HepG2 (cell line): ENCODE results near the gene MTA2. TPM values are rescaled to one million over a fixed set of nuclear protein-coding genes. Genes with fewer than 3 reads are reported as not detected.
A peak's percentile ranks its signal among the peaks of the same experiment; 100 is the strongest.

Experiments used
- ATAC-seq: fragments of 200-7000 bp; cut with Tn5 transposase; 3 replicates; pipeline ENCODE4 v1.9.1; 2020; ENCODE audit warnings: mild to moderate bottlenecking, moderate library complexity
- BruUV-seq: library from RNA; stranded (reverse); fragments of 400-500 nt; replicated peaks from 2 replicates; lab custom pipeline; 2021; lab: Mats Ljungman, UMichigan
- CTCF ChIA-PET: fragments of 300-600 bp; formaldehyde crosslinking; extraction: SDS; loops from one replicate; lab custom pipeline; 2021; ENCODE audit warnings: low total read pairs, inconsistent platforms, low intra/inter-chr PET ratio; lab: Yijun Ruan, JAX
- POLR2A ChIA-PET: fragments of 350-600 bp; sonication (Branson Sonifier 250); formaldehyde crosslinking; loops from one replicate; lab custom pipeline; 2020; ENCODE audit warnings: antibody characterized with exemption, inconsistent platforms; lab: Yijun Ruan, JAX
- DNase-seq: peaks from one replicate; pipeline ENCODE4 v3.0.0-alpha.2; 2015; ENCODE audit warnings: low spot score
- FAIRE-seq: peaks from 3 replicates; lab custom pipeline; 2011; peaks lifted over from hg19 to GRCh38; lab: Jason Lieb, UNC
- H2AFZ ChIP-seq: one replicate; pipeline ENCODE4 v1.6.1; 2011; ENCODE audit warnings: low read length, inconsistent platforms
- H3K27ac ChIP-seq: fragments of 300-600 bp; 3 replicates; pipeline ENCODE4 v1.8.0; 2011; ENCODE audit warnings: mixed run types, mild to moderate bottlenecking, mixed read lengths, low read length, inconsistent platforms; ENCODE audit not compliant: insufficient read depth; ENCODE audit errors: extremely low read length
- H3K27me3 ChIP-seq, 2 experiments: fragments of 200-600 bp in 1 of 2; 2 replicates in 1 of 2; 3 replicates in 1 of 2; pipeline versions ENCODE4 v1.6.0 to v1.8.0; 2011; ENCODE audit warnings: low read length in 2 of 2, mild to moderate bottlenecking in 2 of 2, moderate library complexity in 2 of 2, inconsistent platforms in 1 of 2; ENCODE audit not compliant: insufficient read depth in 2 of 2, control insufficient read depth in 1 of 2
- H3K36me3 ChIP-seq, 2 experiments: fragments of 200-600 bp in 1 of 2; replicated peaks in 1 of 2; 2 replicates in 1 of 2; 3 replicates in 1 of 2; pipeline versions ENCODE4 v1.5.1 to v1.8.0; 2011; ENCODE audit warnings: low read length in 2 of 2, inconsistent platforms in 1 of 2; ENCODE audit not compliant: insufficient read depth in 2 of 2, control insufficient read depth in 1 of 2
- H3K4me1 ChIP-seq: 2 replicates; pipeline ENCODE4 v1.5.1; 2012; ENCODE audit warnings: low read length, inconsistent platforms; ENCODE audit not compliant: insufficient read depth
- H3K4me2 ChIP-seq: 2 replicates; pipeline ENCODE4 v1.6.0; 2011; ENCODE audit warnings: low read depth, low read length, inconsistent platforms
- H3K4me3 ChIP-seq, 3 experiments: fragments of 200-600 bp in 1 of 3; sonication (generic), shearing (Covaris generic) in 1 of 3; replicated peaks in 1 of 3; 2 replicates each; pipeline ENCODE4 v1.5.1; 2011 to 2016; ENCODE audit warnings: low read length in 3 of 3, inconsistent platforms in 2 of 3, low read depth in 2 of 3, mild to moderate bottlenecking in 2 of 3, control low read depth in 1 of 3, mixed read lengths in 1 of 3; ENCODE audit not compliant: insufficient read depth in 1 of 3
- H3K79me2 ChIP-seq: one replicate; pipeline ENCODE4 v1.6.1; 2011; ENCODE audit warnings: low read length, inconsistent platforms; ENCODE audit not compliant: insufficient read depth
- H3K9ac ChIP-seq: 2 replicates; pipeline ENCODE4 v1.6.0; 2011; ENCODE audit warnings: mild to moderate bottlenecking, low read depth, low read length, inconsistent platforms; ENCODE audit not compliant: insufficient read depth
- H3K9me3 ChIP-seq: 2 replicates; pipeline ENCODE4 v1.5.1; 2012; ENCODE audit warnings: mild to moderate bottlenecking, low read length
- H4K20me1 ChIP-seq: 2 replicates; pipeline ENCODE4 v1.6.0; 2011; ENCODE audit warnings: inconsistent platforms, mild to moderate bottlenecking, low read length, moderate library complexity; ENCODE audit not compliant: insufficient read depth
- ISX ChIP-seq: sonication (generic); formaldehyde crosslinking; conservative IDR thresholded peaks from 2 replicates; pipeline ENCODE4 v1.5.0; 2020; ENCODE audit warnings: missing genetic modification reagents
- RBM39 ChIP-seq: fragments of 200-400 bp; formaldehyde crosslinking; IDR thresholded peaks from one replicate; pipeline ENCODE4 v1.6.1; 2018; ENCODE audit warnings: antibody characterized with exemption, mild to moderate bottlenecking, low read depth, low read length; ENCODE audit not compliant: poor library complexity, severe bottlenecking
- SIN3A ChIP-seq: IDR thresholded peaks from 2 replicates; pipeline ENCODE4 v1.6.1; 2011; ENCODE audit warnings: low read depth, mild to moderate bottlenecking, control low read depth, low read length, borderline replicate concordance
- ZNF317 ChIP-seq: sonication (generic); formaldehyde crosslinking; IDR thresholded peaks from 2 replicates; pipeline ENCODE4 v1.5.0; 2020; ENCODE audit warnings: mild to moderate bottlenecking, missing genetic modification reagents
- ZNF383 ChIP-seq: sonication (generic); formaldehyde crosslinking; IDR thresholded peaks from 2 replicates; pipeline ENCODE4 v1.4.0; 2020; ENCODE audit warnings: missing genetic modification reagents, mild to moderate bottlenecking, borderline replicate concordance
- WGBS: methylation state at CpG from one replicate; pipeline ENCODE4 v1.1.6; 2017; ENCODE audit warnings: low lambda C conversion rate; 5-methylcytosine and 5-hydroxymethylcytosine counted together
- in situ Hi-C: cut with HindIII; loops from 2 replicates; pipeline ENCODE4 v1.10.0; 2017; ENCODE audit warnings: low pct_unique_long_range_greater_than_20kb; ENCODE audit not compliant: extremely low pct_ligation_motif_present
- intact Hi-C: fragments of 100-400 bp; cut with micrococcal nuclease; formaldehyde crosslinking; loops from one replicate; pipeline ENCODE4 v1.10.0; 2022; ENCODE audit not compliant: unreplicated experiment
- polyA plus RNA-seq, 8 experiments: library from polyadenylated mRNA; depleted of rRNA in 3 of 8; stranded (reverse) in 7 of 8; unstranded in 1 of 8; fragments of >200 nt; fragmentation: Illumina TruSeq in 4 of 8; extraction: Trizol in 4 of 8; gene quantifications; 2 replicates each; pipeline versions ENCODE4 v1.2.1 to v1.2.3, GENCODE V29; 2011 to 2016; ENCODE audit warnings: low read depth in 4 of 8, missing spikeins in 1 of 8, mixed read lengths in 1 of 8; ENCODE audit not compliant: insufficient read depth in 1 of 8
- total RNA-seq, 5 experiments: library from RNA; depleted of rRNA; stranded (reverse); fragments of >200 nt; fragmentation: Illumina TruSeq; extraction: Trizol; gene quantifications; 2 replicates each; pipeline ENCODE4 v1.2.3, GENCODE V29; 2016; ENCODE audit warnings: low read depth in 1 of 5
- TF ChIP-seq, protein P1 (sequence below): IDR thresholded peaks from 2 replicates; pipeline ENCODE4 v1.6.1; 2016
- TF ChIP-seq, protein P2 (sequence below): sonication (generic); formaldehyde crosslinking; IDR thresholded peaks from 2 replicates; pipeline ENCODE4 v1.9.0; 2021; ENCODE audit warnings: mild to moderate bottlenecking, missing genetic modification reagents

The MTA2 gene
- total and polyA plus RNA-seq, 2 of the 13 experiments (the other 11 are each of a cell fraction or from before 2014, with no cell fraction given) = 14.0 to 70.0 TPM

DNA sequence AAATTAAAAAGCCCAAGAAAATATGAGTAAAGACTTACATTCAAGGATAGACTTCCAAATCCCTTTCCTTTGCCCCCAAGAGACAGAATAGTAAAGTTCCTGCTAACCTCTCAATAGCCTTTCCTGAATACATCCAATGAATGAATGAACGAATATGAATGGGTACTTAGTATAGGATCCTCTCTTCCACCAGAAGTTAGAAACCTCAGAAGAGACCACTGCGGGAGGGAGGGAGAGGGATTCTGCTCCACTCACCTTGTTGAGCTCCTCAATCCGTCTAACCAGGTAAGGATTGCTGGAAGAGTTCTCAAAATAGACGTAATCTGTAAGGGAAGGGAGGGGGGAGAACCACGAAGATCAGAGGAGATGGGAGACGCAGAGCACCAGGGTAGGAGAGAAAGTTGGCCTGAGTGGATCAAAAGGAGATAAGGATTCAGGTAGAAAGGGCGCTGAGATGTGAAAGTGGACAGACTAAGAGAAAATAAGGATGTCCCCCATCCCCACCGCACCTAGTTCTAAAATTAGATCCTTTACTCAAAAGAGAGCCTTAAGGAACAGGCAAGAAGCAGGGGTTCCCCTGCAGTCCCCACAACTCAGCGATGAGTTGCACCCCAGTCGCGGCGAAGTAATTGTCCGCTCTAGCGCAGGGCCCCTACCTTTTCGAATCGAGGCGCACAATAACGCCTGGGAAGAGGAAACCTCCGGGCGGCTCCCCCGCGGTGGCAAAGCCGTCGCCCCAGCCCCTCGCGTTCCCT is 1.1 kb downstream of the MTA2 start:
- CTCF ChIA-PET = no interaction called here

More for the DNA sequence above, 1.1 kb downstream of the MTA2 start:
- H3K4me2 ChIP-seq = peak overlapping the region; percentile 97
- H3K4me3 ChIP-seq = peak overlapping the region; percentile 91 to 94 (median 94)
- intact Hi-C loops = no loop called here
- BruUV-seq = no TSS peak
- TF ChIP-seq SIN3A (0 out of 2 replicates have a peak, but pooled peaks have one; percentile 12), RBM39 (no peak), ZNF383 (CRISPR knock-in tag) (0 out of 2 replicates have a peak, but pooled peaks have one; percentile 19), ISX (CRISPR knock-in tag) (0 out of 2 replicates have a peak, but pooled peaks have one; percentile 12), ZNF317 (CRISPR knock-in tag) (0 out of 2 replicates have a peak, but pooled peaks have one; percentile 39)
- TF ChIP-seq, protein P1, sequence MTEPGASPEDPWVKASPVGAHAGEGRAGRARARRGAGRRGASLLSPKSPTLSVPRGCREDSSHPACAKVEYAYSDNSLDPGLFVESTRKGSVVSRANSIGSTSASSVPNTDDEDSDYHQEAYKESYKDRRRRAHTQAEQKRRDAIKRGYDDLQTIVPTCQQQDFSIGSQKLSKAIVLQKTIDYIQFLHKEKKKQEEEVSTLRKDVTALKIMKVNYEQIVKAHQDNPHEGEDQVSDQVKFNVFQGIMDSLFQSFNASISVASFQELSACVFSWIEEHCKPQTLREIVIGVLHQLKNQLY (CRISPR knock-in tag) = no peak
- TF ChIP-seq, protein P2, sequence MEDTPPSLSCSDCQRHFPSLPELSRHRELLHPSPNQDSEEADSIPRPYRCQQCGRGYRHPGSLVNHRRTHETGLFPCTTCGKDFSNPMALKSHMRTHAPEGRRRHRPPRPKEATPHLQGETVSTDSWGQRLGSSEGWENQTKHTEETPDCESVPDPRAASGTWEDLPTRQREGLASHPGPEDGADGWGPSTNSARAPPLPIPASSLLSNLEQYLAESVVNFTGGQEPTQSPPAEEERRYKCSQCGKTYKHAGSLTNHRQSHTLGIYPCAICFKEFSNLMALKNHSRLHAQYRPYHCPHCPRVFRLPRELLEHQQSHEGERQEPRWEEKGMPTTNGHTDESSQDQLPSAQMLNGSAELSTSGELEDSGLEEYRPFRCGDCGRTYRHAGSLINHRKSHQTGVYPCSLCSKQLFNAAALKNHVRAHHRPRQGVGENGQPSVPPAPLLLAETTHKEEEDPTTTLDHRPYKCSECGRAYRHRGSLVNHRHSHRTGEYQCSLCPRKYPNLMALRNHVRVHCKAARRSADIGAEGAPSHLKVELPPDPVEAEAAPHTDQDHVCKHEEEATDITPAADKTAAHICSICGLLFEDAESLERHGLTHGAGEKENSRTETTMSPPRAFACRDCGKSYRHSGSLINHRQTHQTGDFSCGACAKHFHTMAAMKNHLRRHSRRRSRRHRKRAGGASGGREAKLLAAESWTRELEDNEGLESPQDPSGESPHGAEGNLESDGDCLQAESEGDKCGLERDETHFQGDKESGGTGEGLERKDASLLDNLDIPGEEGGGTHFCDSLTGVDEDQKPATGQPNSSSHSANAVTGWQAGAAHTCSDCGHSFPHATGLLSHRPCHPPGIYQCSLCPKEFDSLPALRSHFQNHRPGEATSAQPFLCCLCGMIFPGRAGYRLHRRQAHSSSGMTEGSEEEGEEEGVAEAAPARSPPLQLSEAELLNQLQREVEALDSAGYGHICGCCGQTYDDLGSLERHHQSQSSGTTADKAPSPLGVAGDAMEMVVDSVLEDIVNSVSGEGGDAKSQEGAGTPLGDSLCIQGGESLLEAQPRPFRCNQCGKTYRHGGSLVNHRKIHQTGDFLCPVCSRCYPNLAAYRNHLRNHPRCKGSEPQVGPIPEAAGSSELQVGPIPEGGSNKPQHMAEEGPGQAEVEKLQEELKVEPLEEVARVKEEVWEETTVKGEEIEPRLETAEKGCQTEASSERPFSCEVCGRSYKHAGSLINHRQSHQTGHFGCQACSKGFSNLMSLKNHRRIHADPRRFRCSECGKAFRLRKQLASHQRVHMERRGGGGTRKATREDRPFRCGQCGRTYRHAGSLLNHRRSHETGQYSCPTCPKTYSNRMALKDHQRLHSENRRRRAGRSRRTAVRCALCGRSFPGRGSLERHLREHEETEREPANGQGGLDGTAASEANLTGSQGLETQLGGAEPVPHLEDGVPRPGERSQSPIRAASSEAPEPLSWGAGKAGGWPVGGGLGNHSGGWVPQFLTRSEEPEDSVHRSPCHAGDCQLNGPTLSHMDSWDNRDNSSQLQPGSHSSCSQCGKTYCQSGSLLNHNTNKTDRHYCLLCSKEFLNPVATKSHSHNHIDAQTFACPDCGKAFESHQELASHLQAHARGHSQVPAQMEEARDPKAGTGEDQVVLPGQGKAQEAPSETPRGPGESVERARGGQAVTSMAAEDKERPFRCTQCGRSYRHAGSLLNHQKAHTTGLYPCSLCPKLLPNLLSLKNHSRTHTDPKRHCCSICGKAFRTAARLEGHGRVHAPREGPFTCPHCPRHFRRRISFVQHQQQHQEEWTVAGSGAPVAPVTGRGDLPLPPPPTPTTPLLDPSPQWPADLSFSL (CRISPR knock-in tag) = 0 out of 2 replicates have a peak, but pooled peaks have one; percentile 1
- peaks cover 39% of the 10 kb centered on the region for H3K4me1 ChIP-seq
- H3K27me3 ChIP-seq = no peaks in the 10 kb centered on the region; a peak in 1 of 5 replicates
- peak overlapping the region; percentile 88 for H3K27ac ChIP-seq
- no peaks in the 10 kb centered on the region for H3K9me3 ChIP-seq
- FAIRE-seq (no peak), ATAC-seq (no peak; the same call in 2 of the 3 replicates), DNase-seq (no peak)
- peaks cover 33% of the 10 kb centered on the region for H3K79me2 ChIP-seq
- peaks cover 16 to 31% of the 10 kb centered on the region in 2 experiments; a peak in 4 of 5 replicates for H3K36me3 ChIP-seq
- peak overlapping the region; percentile 99 for H3K9ac ChIP-seq
- in situ Hi-C loops = no loop called here
- POLR2A ChIA-PET = interaction anchor here (0.6 to 3.8 kb wide), 15 partner anchors 9 to 153 kb away, joined by 4 to 137 read pairs (median 7); partner anchors contain the start of genes AHNAK, B3GAT3, C11orf98 and CSKMT
- H2AFZ ChIP-seq = no peak overlapping the region
- 2% methylated on average over 18 of the region's 26 CpGs for WGBS
- no peaks in the 10 kb centered on the region for H4K20me1 ChIP-seq
